ENCODE results near the gene EML4. TPM values are rescaled to one million over a fixed set of nuclear protein-coding genes. Genes with fewer than 3 reads are reported as not detected.

Gene EML4
- total and polyA plus RNA-seq, 9 of the 15 experiments (the other 6 are each of a cell fraction or from before 2014, with no cell fraction given), result 14.7 to 48.3 (median 36.5) TPM

GRCh38 chr2:42207826-42208225 is 38.7 kb downstream of the EML4 start:
- no peak overlapping the region for H3K4me2 ChIP-seq (ENCODE audit: insufficient read depth, low read length)
- H3K4me1 ChIP-seq (replicated peaks in 1 of 2; ENCODE audit: control insufficient read depth in 2 of 2, insufficient read depth in 2 of 2, low read length in 2 of 2), result no peaks in the 10 kb centered on the region
- H3K27ac ChIP-seq (ENCODE audit: extremely low read depth, low read depth, low read length), result no peak overlapping the region
- H3K79me2 ChIP-seq (ENCODE audit: control insufficient read depth, insufficient read depth, low read length), result peaks cover 8% of the 10 kb centered on the region; the same call in 1 of the 3 replicates
- no TSS peak for BruUV-seq (replicated peaks)
- peaks cover 3% of the 10 kb centered on the region; the same call in 1 of the 3 replicates for H3K36me3 ChIP-seq (ENCODE audit: control insufficient read depth, insufficient read depth, low read length)
- FAIRE-seq, result no peak
- H4K20me1 ChIP-seq (replicated peaks; ENCODE audit: control insufficient read depth, insufficient read depth, low read length), result no peaks in the 10 kb centered on the region; the same call in 1 of the 2 replicates
- no peak overlapping the region for H3K4me3 ChIP-seq
- H3K9me3 ChIP-seq (replicated peaks; ENCODE audit: control insufficient read depth, insufficient read depth, low read depth, low read length), result no peaks in the 10 kb centered on the region
- no peak for DNase-seq (ENCODE audit: extremely low read depth in 1 of 4, low spot score in 3 of 4)
- no peak overlapping the region for H2AFZ ChIP-seq (ENCODE audit: low read depth, low read length)
- ChIA-PET POLR2A (interaction anchor here (0.6 to 1.1 kb wide), 3 partner anchors 9 to 82 kb away, joined by 3 to 5 read pairs (median 3); no protein-coding TSS in a partner anchor), CTCF (ENCODE audit: low intra/inter-chr PET ratio) (interaction anchor here (0.6 kb wide), 1 partner anchor 31 kb away, joined by 3 read pairs; no protein-coding TSS in a partner anchor)
- H3K9me1 ChIP-seq (ENCODE audit: control insufficient read depth, insufficient read depth, low read length), result no peaks in the 10 kb centered on the region
- intact Hi-C loops (cut with micrococcal nuclease), result no loop called here
- H3K27me3 ChIP-seq (ENCODE audit: control insufficient read depth in 2 of 2, insufficient read depth in 2 of 2, low read length in 2 of 2), result no peaks in the 10 kb centered on the region
- H3K9ac ChIP-seq (ENCODE audit: insufficient read depth in 1 of 2, low read depth in 2 of 2, low read length in 2 of 2), result no peak overlapping the region
- in situ Hi-C loops (cut with MboI), result loop anchor here (25.0 kb wide), 1 partner anchor 346 kb away; no protein-coding TSS in a partner anchor
- TF ChIP-seq HINFP (tag; conservative IDR thresholded peaks at IDR 0.05; ENCODE audit: low read depth) (no peak), RREB1 (CRISPR knock-in tag; IDR thresholded peaks at IDR 0.05) (no peak), HEY1 (CRISPR knock-in tag; IDR thresholded peaks at IDR 0.05; ENCODE audit: borderline replicate concordance) (no peak), ELF4 (CRISPR knock-in tag; IDR thresholded peaks at IDR 0.05) (no peak), ZNF696 (CRISPR knock-in tag; conservative IDR thresholded peaks at IDR 0.05) (no peak), PRMT5 (CRISPR knock-in tag; IDR thresholded peaks at IDR 0.05) (no peak), FOSL1 (tag; conservative IDR thresholded peaks at IDR 0.05) (no peak), ZNF766 (CRISPR knock-in tag; conservative IDR thresholded peaks at IDR 0.05) (no peak), DNMT1 (IDR thresholded peaks at IDR 0.05) (no peak), MEF2D (tag; conservative IDR thresholded peaks at IDR 0.05; ENCODE audit: low read depth) (no peak), MYBL2 (IDR thresholded peaks at IDR 0.05; ENCODE audit: low read depth) (no peak), MYBL2 (CRISPR knock-in tag; IDR thresholded peaks at IDR 0.05; ENCODE audit: borderline replicate concordance) (no peak), SLC30A9 (CRISPR knock-in tag; IDR thresholded peaks at IDR 0.05) (no peak), ZNF77 (CRISPR knock-in tag; IDR thresholded peaks at IDR 0.05) (no peak), POLR2H (tag; IDR thresholded peaks at IDR 0.05; ENCODE audit: low read depth) (no peak), SRSF9 (IDR thresholded peaks at IDR 0.05; ENCODE audit: borderline replicate concordance, low read depth, low read length) (no peak), U2AF2 (optimal IDR thresholded peaks at IDR 0.05; ENCODE audit: low read depth, low read length) (no peak)
- no peak for ATAC-seq
- 91% methylated on average over 5 of the region's 5 CpGs for WGBS (ENCODE audit: insufficient coverage, low coverage, missing lambda C conversion rate)
